ENCODE results near the gene TP73. TPM values are rescaled to one million over a fixed set of nuclear protein-coding genes. Genes with fewer than 3 reads are reported as not detected.

The TP73 gene
- total RNA-seq, 1 donor = not detected

GRCh38 chr1:3641046-3641760 lies 11.1 kb upstream of the TP73 start:
- no peak overlapping the region for H3K4me3 ChIP-seq (ENCODE audit: low read depth, low read length)
- no peak for DNase-seq (ENCODE audit: low read depth)
- TF ChIP-seq, protein P1, sequence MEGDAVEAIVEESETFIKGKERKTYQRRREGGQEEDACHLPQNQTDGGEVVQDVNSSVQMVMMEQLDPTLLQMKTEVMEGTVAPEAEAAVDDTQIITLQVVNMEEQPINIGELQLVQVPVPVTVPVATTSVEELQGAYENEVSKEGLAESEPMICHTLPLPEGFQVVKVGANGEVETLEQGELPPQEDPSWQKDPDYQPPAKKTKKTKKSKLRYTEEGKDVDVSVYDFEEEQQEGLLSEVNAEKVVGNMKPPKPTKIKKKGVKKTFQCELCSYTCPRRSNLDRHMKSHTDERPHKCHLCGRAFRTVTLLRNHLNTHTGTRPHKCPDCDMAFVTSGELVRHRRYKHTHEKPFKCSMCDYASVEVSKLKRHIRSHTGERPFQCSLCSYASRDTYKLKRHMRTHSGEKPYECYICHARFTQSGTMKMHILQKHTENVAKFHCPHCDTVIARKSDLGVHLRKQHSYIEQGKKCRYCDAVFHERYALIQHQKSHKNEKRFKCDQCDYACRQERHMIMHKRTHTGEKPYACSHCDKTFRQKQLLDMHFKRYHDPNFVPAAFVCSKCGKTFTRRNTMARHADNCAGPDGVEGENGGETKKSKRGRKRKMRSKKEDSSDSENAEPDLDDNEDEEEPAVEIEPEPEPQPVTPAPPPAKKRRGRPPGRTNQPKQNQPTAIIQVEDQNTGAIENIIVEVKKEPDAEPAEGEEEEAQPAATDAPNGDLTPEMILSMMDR (IDR thresholded peaks at IDR 0.05; ENCODE audit: insufficient read depth, low read depth, low read length) = no peak

- no peak for DNase-seq (ENCODE audit: low read depth)
- no peak overlapping the region for H3K4me3 ChIP-seq (ENCODE audit: low read depth, low read length)
- TF ChIP-seq, protein P1 (IDR thresholded peaks at IDR 0.05; ENCODE audit: insufficient read depth, low read depth, low read length) = no peak
These were observed 10.5 kb upstream of the TP73 start for GRCh38 chr1:3641816-3642215.

GRCh38 chr1:3642919-3643675 lies 9.2 kb upstream of the TP73 start:
- TF ChIP-seq, protein P1 (IDR thresholded peaks at IDR 0.05; ENCODE audit: insufficient read depth, low read depth, low read length) = no peak
- DNase-seq (ENCODE audit: low read depth) = no peak
- no peak overlapping the region for H3K4me3 ChIP-seq (ENCODE audit: low read depth, low read length)

- no peak for DNase-seq (ENCODE audit: low read depth)
- no peak overlapping the region for H3K4me3 ChIP-seq (ENCODE audit: low read depth, low read length)
- TF ChIP-seq, protein P1 (IDR thresholded peaks at IDR 0.05; ENCODE audit: insufficient read depth, low read depth, low read length) = no peak
These were observed 8.0 kb upstream of the TP73 start for GRCh38 chr1:3644273-3644672.

GRCh38 chr1:3645247-3645646 lies 7.1 kb upstream of the TP73 start:
- TF ChIP-seq, protein P1 (IDR thresholded peaks at IDR 0.05; ENCODE audit: insufficient read depth, low read depth, low read length) = no peak
- no peak for DNase-seq (ENCODE audit: low read depth)
- no peak overlapping the region for H3K4me3 ChIP-seq (ENCODE audit: low read depth, low read length)

DNA sequence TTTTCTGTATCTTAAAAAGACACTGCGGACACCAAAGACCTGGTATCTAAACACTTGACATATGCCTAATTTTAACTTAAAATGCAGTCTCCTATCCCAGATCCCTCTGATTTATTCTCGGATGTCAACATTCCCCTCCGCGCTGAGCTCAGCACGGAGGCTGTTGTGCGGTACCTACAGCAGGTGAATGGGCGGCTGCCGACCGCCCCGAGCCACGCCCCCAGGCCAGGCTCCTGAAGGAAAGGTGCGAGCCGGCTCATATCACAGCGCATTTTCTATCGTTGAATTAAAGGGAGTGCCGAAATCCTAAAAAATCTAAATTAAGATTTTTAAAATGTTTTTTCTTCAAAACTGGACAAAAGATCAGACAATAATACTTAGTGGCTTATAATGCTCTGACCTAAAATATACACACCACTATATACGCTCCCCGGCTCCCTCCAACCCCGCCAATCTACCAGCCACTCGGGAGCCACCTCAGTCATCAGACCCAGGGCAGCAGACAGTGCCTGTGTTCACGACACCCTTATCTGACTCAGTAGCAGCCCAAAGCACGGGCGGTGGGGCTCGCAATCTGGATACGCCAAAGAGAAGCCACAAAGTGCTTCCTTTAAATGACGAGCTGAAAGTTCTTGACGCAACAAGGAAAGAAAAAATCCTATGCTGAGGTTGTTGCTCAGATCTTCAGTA lies 6.5 kb upstream of the TP73 start:
- H3K4me3 ChIP-seq (ENCODE audit: low read depth, low read length) = no peak overlapping the region
- no peak for DNase-seq (ENCODE audit: low read depth)
- TF ChIP-seq, protein P1 (IDR thresholded peaks at IDR 0.05; ENCODE audit: insufficient read depth, low read depth, low read length) = no peak
